BJ (cell line): Measurements from ENCODE around the gene ACTL8. TPM values are rescaled to one million over a fixed set of nuclear protein-coding genes. Genes with fewer than 3 reads are reported as not detected.
"Not testable (repeated sequence)": the region's sequence is repeated elsewhere in the genome, so short reads cannot be mapped to it uniquely, and the experiment has no call there.

ENCODE experiments used
- CTCF ChIA-PET: fragments of 350-600 bp; formaldehyde crosslinking; extraction: SDS; loops from one replicate; lab custom pipeline; 2021; ENCODE audit warnings: antibody characterized with exemption, inconsistent platforms; lab: Yijun Ruan, JAX
- POLR2A ChIA-PET: fragments of 300-600 bp; sonication (Branson Sonifier 250); formaldehyde crosslinking; extraction: SDS; loops from one replicate; lab custom pipeline; 2021; ENCODE audit warnings: antibody characterized with exemption; lab: Charles Lee
- DNase-seq: peaks from one replicate; pipeline ENCODE4 v3.0.0-alpha.2; 2011; ENCODE audit warnings: low read depth
- H3K27me3 ChIP-seq: 2 replicates; pipeline ENCODE4 v1.6.0; 2011; ENCODE audit warnings: low read length; ENCODE audit not compliant: control insufficient read depth, insufficient read depth
- H3K36me3 ChIP-seq: 2 replicates; pipeline ENCODE4 v1.5.1; 2011; ENCODE audit warnings: low read length; ENCODE audit not compliant: control insufficient read depth, insufficient read depth
- H3K4me3 ChIP-seq: 2 replicates; pipeline ENCODE4 v1.5.1; 2011; ENCODE audit warnings: low read depth, mild to moderate bottlenecking, control low read depth, low read length
- CTCF ChIP-seq: IDR thresholded peaks from 2 replicates; pipeline ENCODE4 v1.5.1; 2011; ENCODE audit warnings: low read depth, mild to moderate bottlenecking, control low read depth, inconsistent platforms, low read length, moderate library complexity; ENCODE audit not compliant: insufficient read depth
- polyA plus RNA-seq: library from polyadenylated mRNA; depleted of rRNA; stranded (reverse); fragments of >200 nt; gene quantifications from 2 replicates; pipeline ENCODE4 v1.2.3, GENCODE V29; 2011

ACTL8 gene
- polyA plus RNA-seq, 1 experiment: 0.07 TPM

- Histone ChIP-seq H3K27me3 (no peaks in the 10 kb centered on the region), H3K36me3 (no peaks in the 10 kb centered on the region), H3K4me3 (no peak overlapping the region)
- no peak for DNase-seq
- ChIA-PET POLR2A (no interaction called here), CTCF (interaction anchor here (1.6 kb wide), 1 partner anchor 11 kb away, joined by 3 read pairs; no protein-coding TSS in a partner anchor)
- TF ChIP-seq CTCF: no peak
Measured at GRCh38 chr1:17745479-17745955, 9.6 kb upstream of the ACTL8 start.

GRCh38 chr1:17746281-17746680, 8.9 kb upstream of the ACTL8 start:
- H3K27me3 ChIP-seq, POLR2A ChIA-PET, H3K4me3 ChIP-seq, DNase-seq, H3K36me3 ChIP-seq, CTCF ChIA-PET: not testable (repeated sequence)

- POLR2A ChIA-PET: no interaction called here
Measured at GRCh38 chr1:17746920-17747319, 8.2 kb upstream of the ACTL8 start.

GRCh38 chr1:17750333-17750732, 4.8 kb upstream of the ACTL8 start:
- ChIA-PET POLR2A (no interaction called here), CTCF (no interaction called here)
- no peak overlapping the region for H3K4me3 ChIP-seq
- no peak for DNase-seq
- TF ChIP-seq CTCF: no peak
- no peaks in the 10 kb centered on the region for H3K36me3 ChIP-seq
- no peaks in the 10 kb centered on the region for H3K27me3 ChIP-seq

More at GRCh38 chr1:17746920-17747319, 8.2 kb upstream of the ACTL8 start:
- TF ChIP-seq CTCF: no peak
- Histone ChIP-seq H3K27me3 (no peaks in the 10 kb centered on the region), H3K36me3 (no peaks in the 10 kb centered on the region), H3K4me3 (no peak overlapping the region)
- no peak for DNase-seq
- CTCF ChIA-PET: no interaction called here

GRCh38 chr1:17752356-17752755, 2.8 kb upstream of the ACTL8 start:
- no peak for DNase-seq
- no peaks in the 10 kb centered on the region for H3K36me3 ChIP-seq
- ChIA-PET POLR2A (no interaction called here), CTCF (no interaction called here)
- H3K4me3 ChIP-seq: no peak overlapping the region
- TF ChIP-seq CTCF: no peak
- no peaks in the 10 kb centered on the region for H3K27me3 ChIP-seq

- TF ChIP-seq CTCF: no peak
- no peak for DNase-seq
- Histone ChIP-seq H3K4me3 (no peak overlapping the region), H3K27me3 (no peaks in the 10 kb centered on the region), H3K36me3 (no peaks in the 10 kb centered on the region)
- ChIA-PET POLR2A (no interaction called here), CTCF (interaction anchor here (0.9 kb wide), 1 partner anchor 14 kb away, joined by 3 read pairs; no protein-coding TSS in a partner anchor)
Measured at GRCh38 chr1:17757426-17757825, 2.3 kb downstream of the ACTL8 start.
